ENCODE data around the gene KDM8. TPM values are rescaled to one million over a fixed set of nuclear protein-coding genes. Genes with fewer than 3 reads are reported as not detected.

KDM8 gene
- total and polyA plus RNA-seq, 9 of the 15 experiments (the other 6 are each of a cell fraction or from before 2014, with no cell fraction given) = 0.61 to 9.1 (median 5.4) TPM

- ChIA-PET POLR2A (interaction anchor here (1.1 kb wide), 1 partner anchor 95 kb away, joined by 3 read pairs; no protein-coding TSS in a partner anchor), CTCF (ENCODE audit: low intra/inter-chr PET ratio) (no interaction called here)
- in situ Hi-C loops (cut with MboI) = no loop called here
- H3K4me3 ChIP-seq = no peak overlapping the region
- no peak for ATAC-seq
- peaks cover 15% of the 10 kb centered on the region; the same call in 2 of the 3 replicates for H3K36me3 ChIP-seq (ENCODE audit: control insufficient read depth, insufficient read depth, low read length)
- no peak overlapping the region for H3K4me2 ChIP-seq (ENCODE audit: insufficient read depth, low read length)
- H3K9me3 ChIP-seq (replicated peaks; ENCODE audit: control insufficient read depth, insufficient read depth, low read depth, low read length) = no peaks in the 10 kb centered on the region
- DNase-seq (ENCODE audit: extremely low read depth in 1 of 4, low spot score in 3 of 4) = no peak
- no peaks in the 10 kb centered on the region for H4K20me1 ChIP-seq (replicated peaks; ENCODE audit: control insufficient read depth, insufficient read depth, low read length)
- no peak overlapping the region for H3K9ac ChIP-seq (ENCODE audit: insufficient read depth in 1 of 2, low read depth in 2 of 2, low read length in 2 of 2)
- BruUV-seq (replicated peaks) = no TSS peak
- intact Hi-C loops (cut with micrococcal nuclease) = no loop called here
- H3K27me3 ChIP-seq (ENCODE audit: control insufficient read depth in 2 of 2, insufficient read depth in 2 of 2, low read length in 2 of 2) = no peaks in the 10 kb centered on the region
- TF ChIP-seq HEY1 (CRISPR knock-in tag; IDR thresholded peaks at IDR 0.05; ENCODE audit: borderline replicate concordance) (no peak), MCM3 (IDR thresholded peaks at IDR 0.05) (no peak)
- peaks cover 0 to 6% of the 10 kb centered on the region in 2 experiments; a peak in 3 of 5 replicates for H3K4me1 ChIP-seq (replicated peaks in 1 of 2; ENCODE audit: control insufficient read depth in 2 of 2, insufficient read depth in 2 of 2, low read length in 2 of 2)
- FAIRE-seq = no peak
- no peaks in the 10 kb centered on the region for H3K79me2 ChIP-seq (ENCODE audit: control insufficient read depth, insufficient read depth, low read length)
- WGBS (ENCODE audit: insufficient coverage, low coverage, missing lambda C conversion rate) = 89% methylated on average over 8 of the region's 8 CpGs
- H3K9me1 ChIP-seq (ENCODE audit: control insufficient read depth, insufficient read depth, low read length) = no peaks in the 10 kb centered on the region
- no peak overlapping the region for H3K27ac ChIP-seq (ENCODE audit: extremely low read depth, low read depth, low read length)
- H2AFZ ChIP-seq (ENCODE audit: low read depth, low read length) = no peak overlapping the region
These were observed 48.3 kb downstream of the KDM8 start for GRCh38 chr16:27251541-27252205.

- Histone ChIP-seq H2AFZ (ENCODE audit: low read depth, low read length) (no peak overlapping the region), H3K9me3 (replicated peaks; ENCODE audit: control insufficient read depth, insufficient read depth, low read depth, low read length) (no peaks in the 10 kb centered on the region), H3K36me3 (ENCODE audit: control insufficient read depth, insufficient read depth, low read length) (peaks cover 20% of the 10 kb centered on the region; the same call in 2 of the 3 replicates), H3K9me1 (ENCODE audit: control insufficient read depth, insufficient read depth, low read length) (no peaks in the 10 kb centered on the region), H3K9ac (ENCODE audit: insufficient read depth in 1 of 2, low read depth in 2 of 2, low read length in 2 of 2) (no peak overlapping the region), H3K4me1 (replicated peaks in 1 of 2; ENCODE audit: control insufficient read depth in 2 of 2, insufficient read depth in 2 of 2, low read length in 2 of 2) (peaks cover 0 to 3% of the 10 kb centered on the region in 2 experiments; a peak in 2 of 5 replicates), H3K27me3 (ENCODE audit: control insufficient read depth in 2 of 2, insufficient read depth in 2 of 2, low read length in 2 of 2) (no peaks in the 10 kb centered on the region), H3K79me2 (ENCODE audit: control insufficient read depth, insufficient read depth, low read length) (no peaks in the 10 kb centered on the region), H4K20me1 (replicated peaks; ENCODE audit: control insufficient read depth, insufficient read depth, low read length) (no peaks in the 10 kb centered on the region), H3K27ac (ENCODE audit: extremely low read depth, low read depth, low read length) (no peak overlapping the region), H3K4me2 (ENCODE audit: insufficient read depth, low read length) (no peak overlapping the region), H3K4me3 (no peak overlapping the region)
- DNase-seq (ENCODE audit: extremely low read depth in 1 of 4, low spot score in 3 of 4) (no peak), ATAC-seq (no peak), FAIRE-seq (no peak)
- CTCF ChIA-PET (ENCODE audit: low intra/inter-chr PET ratio) = no interaction called here
- no TSS peak for BruUV-seq (replicated peaks)
- POLR2A ChIA-PET = interaction anchor here (1.1 kb wide), 1 partner anchor 94 kb away, joined by 3 read pairs; no protein-coding TSS in a partner anchor
- intact Hi-C loops (cut with micrococcal nuclease) = no loop called here
- in situ Hi-C loops (cut with MboI) = no loop called here
- WGBS (ENCODE audit: insufficient coverage, low coverage, missing lambda C conversion rate) = 91% methylated on average over 6 of the region's 6 CpGs
- TF ChIP-seq THAP12 (CRISPR knock-in tag; IDR thresholded peaks at IDR 0.05) (no peak), PHB2 (IDR thresholded peaks at IDR 0.05; ENCODE audit: low read depth) (no peak), TSC22D4 (tag; IDR thresholded peaks at IDR 0.05) (no peak), BACH1 (tag; IDR thresholded peaks at IDR 0.05) (no peak), L3MBTL2 (IDR thresholded peaks at IDR 0.05) (no peak), THRAP3 (IDR thresholded peaks at IDR 0.05; ENCODE audit: borderline replicate concordance) (no peak), RAD21 (CRISPR knock-in tag; conservative IDR thresholded peaks at IDR 0.05 in 1 of 2, IDR thresholded peaks at IDR 0.05 in 1 of 2) (no peak), CEBPG (CRISPR knock-in tag; IDR thresholded peaks at IDR 0.05) (no peak), CEBPG (tag; conservative IDR thresholded peaks at IDR 0.05 in 1 of 2, IDR thresholded peaks at IDR 0.05 in 1 of 2) (no peak), NFYB (IDR thresholded peaks at IDR 0.05; ENCODE audit: extremely low read depth, insufficient read length) (no peak), ZKSCAN3 (CRISPR knock-in tag; IDR thresholded peaks at IDR 0.05) (no peak)
These were observed 48.9 kb downstream of the KDM8 start for GRCh38 chr16:27252206-27252585.

All from K562 (cell line).